ENCODE measurements around the gene ZNF385B. TPM values are rescaled to one million over a fixed set of nuclear protein-coding genes. Genes with fewer than 3 reads are reported as not detected.

Gene ZNF385B
- polyA plus RNA-seq, 4 donors: 0.21 to 2.3 (median 0.22) TPM; not detected in 1

DNA sequence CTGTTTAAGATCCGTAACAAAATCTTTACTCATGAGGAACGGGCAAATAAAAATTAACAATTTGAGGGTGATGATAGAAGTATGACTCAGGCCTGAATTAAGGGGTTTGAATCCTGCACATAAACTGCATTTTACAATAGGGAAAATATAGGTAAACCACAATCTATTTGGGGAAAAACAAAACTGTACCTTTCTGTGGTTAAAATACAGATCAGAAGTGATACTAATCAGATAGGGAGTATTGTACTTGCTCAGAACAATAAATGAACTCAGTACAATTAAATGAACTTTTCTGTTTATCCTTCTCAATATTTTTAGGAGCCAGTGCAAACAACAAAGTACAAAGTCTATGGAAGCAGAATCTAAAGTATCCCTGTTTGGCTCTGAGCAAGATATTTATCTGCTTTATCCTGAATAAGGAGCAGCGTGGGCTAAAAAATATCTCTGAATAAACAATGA lies 287.3 kb downstream of the ZNF385B start:
- peaks cover 0 to 12% (median 0%) of the 10 kb centered on the region in 3 donors for H3K4me1 ChIP-seq (ENCODE audit: control insufficient read depth in 3 of 3, insufficient read depth in 2 of 3, low read depth in 1 of 3, low read length in 2 of 3)
- 23 to 51% (median 35%) methylated on average over 3 of the region's 3 CpGs for WGBS, 3 donors
- no peak overlapping the region for H3K4me3 ChIP-seq (ENCODE audit: low read depth in 1 of 3, low read length in 3 of 3)
- no peaks in the 10 kb centered on the region for H3K9me3 ChIP-seq (ENCODE audit: control insufficient read depth in 2 of 2, insufficient read depth in 1 of 2, low read depth in 1 of 2, low read length in 1 of 2)
- H3K27me3 ChIP-seq (ENCODE audit: control insufficient read depth in 3 of 3, insufficient read depth in 3 of 3, low read length in 3 of 3): no peaks in the 10 kb centered on the region
- no peak overlapping the region for H3K27ac ChIP-seq (ENCODE audit: low read depth in 1 of 3, low read length in 2 of 3)
- DNase-seq: no peak
- no peak for FAIRE-seq
- no peaks in the 10 kb centered on the region for H3K36me3 ChIP-seq (ENCODE audit: control insufficient read depth in 3 of 3, insufficient read depth in 2 of 3, low read depth in 1 of 3, low read length in 3 of 3)

DNA sequence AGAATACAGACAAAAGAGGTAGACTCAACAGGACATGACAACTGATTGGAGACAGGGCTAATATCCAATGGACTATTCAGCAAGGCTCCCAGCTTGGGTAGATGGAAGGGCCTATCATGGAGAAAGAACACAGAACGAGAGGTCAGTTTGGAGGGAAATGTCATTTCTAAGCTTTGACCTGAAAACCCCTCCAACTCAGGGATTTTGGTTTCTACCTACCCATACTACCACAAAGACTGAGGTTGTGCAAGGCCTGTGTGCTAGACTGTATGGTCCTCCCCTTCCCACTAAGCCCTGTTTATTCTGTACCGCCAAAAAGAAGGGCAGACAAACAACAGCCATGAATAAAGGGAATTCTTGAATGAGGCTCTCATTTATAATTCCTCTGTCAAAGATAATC lies 288.9 kb downstream of the ZNF385B start:
- Histone ChIP-seq H3K36me3 (ENCODE audit: control insufficient read depth in 3 of 3, insufficient read depth in 2 of 3, low read depth in 1 of 3, low read length in 3 of 3) (no peaks in the 10 kb centered on the region), H3K4me3 (ENCODE audit: low read depth in 1 of 3, low read length in 3 of 3) (no peak overlapping the region), H3K27me3 (ENCODE audit: control insufficient read depth in 3 of 3, insufficient read depth in 3 of 3, low read length in 3 of 3) (no peaks in the 10 kb centered on the region), H3K9me3 (ENCODE audit: control insufficient read depth in 2 of 2, insufficient read depth in 1 of 2, low read depth in 1 of 2, low read length in 1 of 2) (no peaks in the 10 kb centered on the region), H3K4me1 (ENCODE audit: control insufficient read depth in 3 of 3, insufficient read depth in 2 of 3, low read depth in 1 of 3, low read length in 2 of 3) (peaks cover 0 to 8% (median 0%) of the 10 kb centered on the region in 3 donors), H3K27ac (ENCODE audit: low read depth in 1 of 3, low read length in 2 of 3) (no peak overlapping the region)
- DNase-seq: no peak
- FAIRE-seq: no peak
- 90 to 100% (median 94%) methylated on average over 2 of the region's 2 CpGs for WGBS, 3 donors

DNA sequence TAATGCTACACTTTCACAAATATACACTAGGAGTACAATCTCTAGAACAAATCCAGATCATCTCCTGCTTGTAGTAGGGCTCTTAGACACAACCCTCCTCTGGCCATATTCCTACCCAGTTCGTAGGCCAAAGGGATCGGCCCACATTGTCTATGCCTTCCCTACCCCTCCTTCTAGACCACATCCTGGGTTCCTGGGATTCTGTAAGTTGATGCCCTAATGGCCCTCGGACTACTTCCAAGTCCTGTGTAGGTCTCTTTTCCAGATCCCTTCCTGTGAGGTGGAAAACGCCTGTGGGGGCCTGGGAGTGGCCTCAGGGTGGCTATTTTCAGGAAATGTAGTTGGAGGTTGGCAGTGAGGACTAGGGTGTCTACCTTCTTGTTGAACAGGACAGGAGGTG lies 289.7 kb downstream of the ZNF385B start:
- FAIRE-seq (no peak), DNase-seq (no peak)
- Histone ChIP-seq H3K27ac (ENCODE audit: low read depth in 1 of 3, low read length in 2 of 3) (no peak overlapping the region), H3K9me3 (ENCODE audit: control insufficient read depth in 2 of 2, insufficient read depth in 1 of 2, low read depth in 1 of 2, low read length in 1 of 2) (no peaks in the 10 kb centered on the region), H3K4me3 (ENCODE audit: low read depth in 1 of 3, low read length in 3 of 3) (no peak overlapping the region), H3K27me3 (ENCODE audit: control insufficient read depth in 3 of 3, insufficient read depth in 3 of 3, low read length in 3 of 3) (no peaks in the 10 kb centered on the region), H3K4me1 (ENCODE audit: control insufficient read depth in 3 of 3, insufficient read depth in 2 of 3, low read depth in 1 of 3, low read length in 2 of 3) (peaks cover 0 to 8% (median 0%) of the 10 kb centered on the region in 3 donors), H3K36me3 (ENCODE audit: control insufficient read depth in 3 of 3, insufficient read depth in 2 of 3, low read depth in 1 of 3, low read length in 3 of 3) (no peaks in the 10 kb centered on the region)
- 75 to 85% (median 78%) methylated on average over 4 of the region's 4 CpGs for WGBS, 3 donors

DNA sequence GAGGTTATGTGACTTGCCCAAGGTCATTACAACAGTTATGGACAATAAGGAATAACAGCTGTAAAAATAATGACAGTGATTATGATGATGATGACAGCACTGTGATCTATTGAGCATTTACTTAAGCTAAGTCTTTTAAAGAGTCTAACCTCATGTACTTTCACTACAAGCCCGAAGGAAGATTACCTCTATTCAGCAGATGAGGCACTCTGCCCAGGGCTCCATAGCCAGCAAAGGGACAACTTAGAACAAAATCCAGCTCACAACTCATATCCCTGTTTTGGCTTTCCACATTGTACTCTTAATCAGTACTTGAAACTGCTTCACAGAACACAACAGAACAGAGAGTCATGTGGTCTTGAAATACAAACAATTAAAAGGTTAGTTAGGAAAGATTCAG lies 290.2 kb downstream of the ZNF385B start:
- WGBS, 3 donors: 80 to 91% (median 87%) methylated on average over 1 of the region's 1 CpG

DNA sequence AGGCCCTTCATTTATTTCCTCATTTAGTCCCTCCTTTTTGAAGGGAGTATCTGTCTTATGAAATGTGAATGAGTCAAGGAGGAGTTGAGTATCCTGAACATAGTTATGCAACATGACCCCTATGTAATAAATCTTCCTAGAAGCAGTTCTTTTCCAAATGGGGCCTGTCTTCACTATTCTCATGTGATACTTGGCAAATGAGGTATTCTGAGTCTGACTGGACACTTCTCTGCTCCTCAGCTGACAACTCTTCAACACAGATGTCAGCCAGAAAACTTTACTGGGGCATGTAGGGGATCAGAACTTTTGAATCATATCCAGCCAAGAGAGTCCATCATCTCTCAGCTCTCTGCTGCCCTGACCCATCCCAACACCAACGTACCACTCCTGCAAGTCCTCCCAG lies 291.6 kb downstream of the ZNF385B start:
- Histone ChIP-seq H3K4me3 (ENCODE audit: low read depth in 1 of 3, low read length in 3 of 3) (no peak overlapping the region), H3K4me1 (ENCODE audit: control insufficient read depth in 3 of 3, insufficient read depth in 2 of 3, low read depth in 1 of 3, low read length in 2 of 3) (peaks cover 0 to 8% (median 0%) of the 10 kb centered on the region in 3 donors), H3K27ac (ENCODE audit: low read depth in 1 of 3, low read length in 2 of 3) (peak overlapping the region in 1 of 3 donors; percentile 61), H3K27me3 (ENCODE audit: control insufficient read depth in 3 of 3, insufficient read depth in 3 of 3, low read length in 3 of 3) (no peaks in the 10 kb centered on the region), H3K9me3 (ENCODE audit: control insufficient read depth in 2 of 2, insufficient read depth in 1 of 2, low read depth in 1 of 2, low read length in 1 of 2) (no peaks in the 10 kb centered on the region), H3K36me3 (ENCODE audit: control insufficient read depth in 3 of 3, insufficient read depth in 2 of 3, low read depth in 1 of 3, low read length in 3 of 3) (no peaks in the 10 kb centered on the region)
- no peak for FAIRE-seq
- 69 to 89% (median 83%) methylated on average over 1 of the region's 1 CpG for WGBS, 3 donors
- peak in 1 of 2 donors; percentile 64 for DNase-seq

More for the DNA sequence above, 290.2 kb downstream of the ZNF385B start:
- H3K4me3 ChIP-seq (ENCODE audit: low read depth in 1 of 3, low read length in 3 of 3): no peak overlapping the region
- H3K27ac ChIP-seq (ENCODE audit: low read depth in 1 of 3, low read length in 2 of 3): no peak overlapping the region
- peaks cover 0 to 8% (median 0%) of the 10 kb centered on the region in 3 donors for H3K4me1 ChIP-seq (ENCODE audit: control insufficient read depth in 3 of 3, insufficient read depth in 2 of 3, low read depth in 1 of 3, low read length in 2 of 3)
- no peaks in the 10 kb centered on the region for H3K9me3 ChIP-seq (ENCODE audit: control insufficient read depth in 2 of 2, insufficient read depth in 1 of 2, low read depth in 1 of 2, low read length in 1 of 2)
- DNase-seq (no peak), FAIRE-seq (no peak)
- H3K27me3 ChIP-seq (ENCODE audit: control insufficient read depth in 3 of 3, insufficient read depth in 3 of 3, low read length in 3 of 3): no peaks in the 10 kb centered on the region
- no peaks in the 10 kb centered on the region for H3K36me3 ChIP-seq (ENCODE audit: control insufficient read depth in 3 of 3, insufficient read depth in 2 of 3, low read depth in 1 of 3, low read length in 3 of 3)

DNA sequence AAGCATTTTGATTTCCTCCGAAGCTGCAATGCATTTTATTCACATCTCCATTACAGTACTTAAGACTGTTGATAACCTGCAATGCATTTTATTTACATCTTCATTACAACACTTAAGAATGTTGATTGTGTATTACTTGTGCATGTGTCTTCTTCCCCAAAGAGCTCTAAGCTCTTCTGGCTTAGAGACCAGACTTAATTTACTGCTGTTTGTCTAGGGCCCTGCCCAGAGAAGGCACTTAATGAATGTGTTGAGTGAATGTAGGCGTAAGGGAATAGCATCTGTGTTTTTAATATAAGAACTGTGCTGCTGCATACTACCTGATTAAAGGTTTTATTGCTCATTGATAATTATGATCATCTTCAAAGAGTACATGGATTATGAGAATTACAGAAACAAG lies 295.6 kb downstream of the ZNF385B start:
- no peak for FAIRE-seq
- DNase-seq: no peak
- H3K27ac ChIP-seq (ENCODE audit: low read depth in 1 of 3, low read length in 2 of 3): no peak overlapping the region
- no peak overlapping the region for H3K4me3 ChIP-seq (ENCODE audit: low read depth in 1 of 3, low read length in 3 of 3)
- H3K4me1 ChIP-seq (ENCODE audit: control insufficient read depth in 3 of 3, insufficient read depth in 2 of 3, low read depth in 1 of 3, low read length in 2 of 3): peaks cover 0 to 8% (median 0%) of the 10 kb centered on the region in 3 donors
- no peaks in the 10 kb centered on the region for H3K9me3 ChIP-seq (ENCODE audit: control insufficient read depth in 2 of 2, insufficient read depth in 1 of 2, low read depth in 1 of 2, low read length in 1 of 2)
- no peaks in the 10 kb centered on the region for H3K36me3 ChIP-seq (ENCODE audit: control insufficient read depth in 3 of 3, insufficient read depth in 2 of 3, low read depth in 1 of 3, low read length in 3 of 3)
- H3K27me3 ChIP-seq (ENCODE audit: control insufficient read depth in 3 of 3, insufficient read depth in 3 of 3, low read length in 3 of 3): no peaks in the 10 kb centered on the region
- WGBS, 3 donors: 60 to 80% (median 61%) methylated on average over 2 of the region's 2 CpGs

DNA sequence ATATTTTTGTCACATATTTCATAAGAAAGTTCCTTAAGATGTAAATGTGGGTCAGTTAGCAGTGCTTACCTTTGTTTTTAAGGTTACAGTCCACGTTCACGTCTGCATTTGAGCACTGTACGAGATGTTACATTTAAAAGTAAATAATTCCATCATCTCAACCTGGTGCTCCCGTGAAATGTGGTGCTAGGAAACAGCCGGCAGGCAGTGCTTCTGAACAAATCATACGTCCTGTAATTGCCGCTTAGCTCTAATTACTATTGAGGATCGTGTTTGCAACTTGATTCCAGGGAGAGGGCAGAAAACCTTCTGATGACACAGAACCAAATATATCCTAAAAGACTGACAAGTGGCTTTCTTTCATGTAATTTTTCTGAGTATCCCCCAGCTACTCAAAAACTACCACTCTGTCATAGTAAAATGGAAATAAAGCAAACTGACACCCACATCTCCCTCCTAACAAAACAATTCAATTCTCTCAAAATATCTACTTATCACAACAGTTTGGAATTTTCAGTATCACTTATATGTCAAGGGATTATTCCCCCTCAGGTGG lies 299.0 kb downstream of the ZNF385B start:
- Histone ChIP-seq H3K4me3 (ENCODE audit: low read depth in 1 of 3, low read length in 3 of 3) (no peak overlapping the region), H3K36me3 (ENCODE audit: control insufficient read depth in 3 of 3, insufficient read depth in 2 of 3, low read depth in 1 of 3, low read length in 3 of 3) (no peaks in the 10 kb centered on the region), H3K27me3 (ENCODE audit: control insufficient read depth in 3 of 3, insufficient read depth in 3 of 3, low read length in 3 of 3) (no peaks in the 10 kb centered on the region), H3K9me3 (ENCODE audit: control insufficient read depth in 2 of 2, insufficient read depth in 1 of 2, low read depth in 1 of 2, low read length in 1 of 2) (no peaks in the 10 kb centered on the region), H3K27ac (ENCODE audit: low read depth in 1 of 3, low read length in 2 of 3) (no peak overlapping the region), H3K4me1 (ENCODE audit: control insufficient read depth in 3 of 3, insufficient read depth in 2 of 3, low read depth in 1 of 3, low read length in 2 of 3) (peaks cover 0 to 5% (median 0%) of the 10 kb centered on the region in 3 donors)
- FAIRE-seq: no peak
- peak in 1 of 2 donors; percentile 15 for DNase-seq
- 35 to 54% (median 40%) methylated on average over 8 of the region's 8 CpGs for WGBS, 3 donors

DNA sequence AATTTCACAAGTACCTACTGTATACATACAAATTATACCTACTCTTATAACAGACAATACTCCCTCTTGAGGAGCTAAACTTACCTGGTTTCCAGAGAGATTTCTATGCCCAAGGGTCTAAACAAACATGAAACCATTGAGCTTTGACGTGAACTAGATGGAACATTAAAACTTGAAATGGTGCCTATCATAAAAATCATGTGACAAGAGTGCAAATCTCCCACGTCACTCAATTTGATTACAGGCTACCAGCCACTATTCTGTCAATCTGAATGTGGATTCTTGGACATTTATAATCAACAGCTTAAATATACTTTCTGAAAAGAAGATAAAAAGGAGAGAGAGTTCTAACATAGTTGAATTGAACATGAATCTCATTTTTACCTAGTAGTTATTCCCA lies 299.7 kb downstream of the ZNF385B start:
- Histone ChIP-seq H3K9me3 (ENCODE audit: control insufficient read depth in 2 of 2, insufficient read depth in 1 of 2, low read depth in 1 of 2, low read length in 1 of 2) (no peaks in the 10 kb centered on the region), H3K4me3 (ENCODE audit: low read depth in 1 of 3, low read length in 3 of 3) (no peak overlapping the region), H3K36me3 (ENCODE audit: control insufficient read depth in 3 of 3, insufficient read depth in 2 of 3, low read depth in 1 of 3, low read length in 3 of 3) (no peaks in the 10 kb centered on the region), H3K4me1 (ENCODE audit: control insufficient read depth in 3 of 3, insufficient read depth in 2 of 3, low read depth in 1 of 3, low read length in 2 of 3) (peaks cover 0 to 5% (median 0%) of the 10 kb centered on the region in 3 donors), H3K27me3 (ENCODE audit: control insufficient read depth in 3 of 3, insufficient read depth in 3 of 3, low read length in 3 of 3) (no peaks in the 10 kb centered on the region), H3K27ac (ENCODE audit: low read depth in 1 of 3, low read length in 2 of 3) (no peak overlapping the region)
- DNase-seq (no peak), FAIRE-seq (no peak)
- whole genome bisulfite sequencing, 3 donors: 14 to 57% (median 28%) methylated on average over 2 of the region's 2 CpGs

DNA sequence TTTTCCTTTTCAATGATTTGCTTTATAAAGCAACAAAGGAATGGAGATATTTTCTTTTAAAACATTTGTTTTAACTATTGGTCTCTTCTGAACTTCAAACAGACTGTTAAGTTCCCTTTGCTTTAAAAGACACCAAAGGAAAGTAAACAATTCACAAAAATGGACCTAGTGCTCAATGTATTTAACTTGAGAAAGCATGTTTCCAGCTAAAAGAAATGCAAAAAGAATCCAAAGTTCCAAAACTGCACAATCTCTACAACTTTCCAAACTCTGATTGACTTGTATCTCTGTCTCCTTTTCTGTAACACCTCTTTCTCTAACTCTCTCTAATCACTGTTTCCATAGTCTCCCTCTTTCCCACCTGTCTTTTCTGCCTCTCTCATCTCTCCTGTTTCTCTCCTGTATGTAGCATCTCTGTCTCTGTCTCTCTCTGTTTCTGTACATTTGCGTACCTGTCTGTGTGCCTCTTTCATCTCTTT lies 301.1 kb downstream of the ZNF385B start:
- Histone ChIP-seq H3K9me3 (ENCODE audit: control insufficient read depth in 2 of 2, insufficient read depth in 1 of 2, low read depth in 1 of 2, low read length in 1 of 2) (no peaks in the 10 kb centered on the region), H3K4me3 (ENCODE audit: low read depth in 1 of 3, low read length in 3 of 3) (no peak overlapping the region), H3K36me3 (ENCODE audit: control insufficient read depth in 3 of 3, insufficient read depth in 2 of 3, low read depth in 1 of 3, low read length in 3 of 3) (no peaks in the 10 kb centered on the region), H3K4me1 (ENCODE audit: control insufficient read depth in 3 of 3, insufficient read depth in 2 of 3, low read depth in 1 of 3, low read length in 2 of 3) (peaks cover 0 to 5% (median 0%) of the 10 kb centered on the region in 3 donors), H3K27ac (ENCODE audit: low read depth in 1 of 3, low read length in 2 of 3) (no peak overlapping the region), H3K27me3 (ENCODE audit: control insufficient read depth in 3 of 3, insufficient read depth in 3 of 3, low read length in 3 of 3) (no peaks in the 10 kb centered on the region)
- WGBS, 3 donors: 81 to 94% (median 89%) methylated on average over 1 of the region's 1 CpG
- no peak for FAIRE-seq
- DNase-seq: no peak
